HG03159 (cell line): Measurements from ENCODE around the gene STK40.

Source experiments
- ATAC-seq: cut with Tn5 transposase; IDR thresholded peaks from one replicate; pipeline ENCODE4 v1.9.1; 2021; ENCODE audit warnings: mild to moderate bottlenecking, moderate library complexity; ENCODE audit not compliant: unreplicated experiment

Gene STK40, protein sequence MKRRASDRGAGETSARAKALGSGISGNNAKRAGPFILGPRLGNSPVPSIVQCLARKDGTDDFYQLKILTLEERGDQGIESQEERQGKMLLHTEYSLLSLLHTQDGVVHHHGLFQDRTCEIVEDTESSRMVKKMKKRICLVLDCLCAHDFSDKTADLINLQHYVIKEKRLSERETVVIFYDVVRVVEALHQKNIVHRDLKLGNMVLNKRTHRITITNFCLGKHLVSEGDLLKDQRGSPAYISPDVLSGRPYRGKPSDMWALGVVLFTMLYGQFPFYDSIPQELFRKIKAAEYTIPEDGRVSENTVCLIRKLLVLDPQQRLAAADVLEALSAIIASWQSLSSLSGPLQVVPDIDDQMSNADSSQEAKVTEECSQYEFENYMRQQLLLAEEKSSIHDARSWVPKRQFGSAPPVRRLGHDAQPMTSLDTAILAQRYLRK

GRCh38 chr1:36385410-36386264 is at the start of gene STK40:
TSS of gene STK40 (minus strand) at chr1:36385924. CDS start at chr1:36361332, 24,592 bp downstream.
- peak; percentile 85 for ATAC-seq

- ATAC-seq = no peak
These were observed 47.4 kb upstream of the STK40 start for GRCh38 chr1:36433102-36433501.

GRCh38 chr1:36432616-36433015 is 46.9 kb upstream of the STK40 start:
- ATAC-seq = no peak

- no peak for ATAC-seq
These were observed 40.1 kb upstream of the STK40 start for GRCh38 chr1:36425791-36426190.

GRCh38 chr1:36421649-36422048 is 35.9 kb upstream of the STK40 start:
- no peak for ATAC-seq

- ATAC-seq = no peak
These were observed 35.2 kb upstream of the STK40 start for GRCh38 chr1:36420836-36421317.

- no peak for ATAC-seq
These were observed 34.7 kb upstream of the STK40 start for GRCh38 chr1:36420409-36420808.

DNA sequence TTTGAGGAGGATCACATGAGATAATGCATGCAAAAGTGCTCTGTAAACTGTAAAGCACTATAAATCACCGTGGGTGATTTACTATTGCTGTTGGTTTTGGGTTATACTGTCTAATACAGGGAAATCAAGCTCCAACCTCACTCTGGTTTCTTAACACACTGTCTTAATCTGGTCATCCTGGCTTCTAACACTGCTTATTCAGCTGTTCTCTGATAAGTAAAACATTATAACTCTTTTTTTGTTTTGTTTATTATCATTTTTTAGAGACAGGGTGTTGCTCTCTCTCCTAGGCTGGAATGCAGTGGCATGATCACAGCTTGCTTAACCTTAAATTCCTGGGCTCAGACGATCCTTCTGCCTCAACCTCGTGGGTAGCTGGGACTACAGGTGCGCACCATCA is 33.8 kb upstream of the STK40 start:
- no peak for ATAC-seq

GRCh38 chr1:36419140-36419539 is 33.4 kb upstream of the STK40 start:
- no peak for ATAC-seq

DNA sequence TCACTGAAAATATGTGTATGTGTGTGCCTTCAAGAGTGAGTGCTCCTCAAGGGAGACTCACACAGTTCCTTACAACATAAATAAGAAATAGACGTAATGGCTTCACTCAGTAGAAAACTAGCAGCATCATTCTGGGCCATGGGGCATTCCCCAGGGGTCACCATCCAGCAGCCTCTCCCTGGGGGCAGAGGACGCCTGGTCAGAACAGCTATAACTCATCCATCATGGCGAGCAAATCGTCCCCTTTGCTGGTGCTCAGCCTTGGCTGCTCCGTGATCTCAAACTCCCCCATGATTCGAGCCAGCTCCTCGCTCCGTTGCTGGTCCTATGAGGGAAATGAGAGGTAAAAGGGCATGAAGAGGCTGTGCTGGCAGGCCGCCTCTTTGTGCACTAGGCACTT is 32.2 kb upstream of the STK40 start:
- ATAC-seq = no peak

- no peak for ATAC-seq
These were observed 30.1 kb upstream of the STK40 start for GRCh38 chr1:36415661-36416326.

DNA sequence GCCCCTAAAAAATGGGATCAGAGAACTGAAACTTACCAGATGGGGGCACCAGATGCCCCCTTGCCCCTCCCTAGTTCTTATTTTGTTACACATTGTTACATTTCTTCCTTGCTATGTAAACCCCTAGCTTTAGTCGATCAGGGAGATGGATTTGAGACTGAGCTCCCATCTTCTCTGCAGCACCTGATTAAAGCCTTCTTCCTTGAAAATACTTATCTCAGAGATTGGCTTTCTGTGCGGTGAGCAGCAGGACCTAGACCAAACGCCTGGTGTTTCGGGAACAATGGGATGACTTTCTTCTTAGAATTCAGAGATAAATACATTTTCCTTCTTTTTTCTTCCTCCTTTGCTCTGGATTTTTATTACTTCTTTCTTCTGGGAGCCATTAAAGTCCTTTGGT is 28.7 kb upstream of the STK40 start:
- no peak for ATAC-seq

DNA sequence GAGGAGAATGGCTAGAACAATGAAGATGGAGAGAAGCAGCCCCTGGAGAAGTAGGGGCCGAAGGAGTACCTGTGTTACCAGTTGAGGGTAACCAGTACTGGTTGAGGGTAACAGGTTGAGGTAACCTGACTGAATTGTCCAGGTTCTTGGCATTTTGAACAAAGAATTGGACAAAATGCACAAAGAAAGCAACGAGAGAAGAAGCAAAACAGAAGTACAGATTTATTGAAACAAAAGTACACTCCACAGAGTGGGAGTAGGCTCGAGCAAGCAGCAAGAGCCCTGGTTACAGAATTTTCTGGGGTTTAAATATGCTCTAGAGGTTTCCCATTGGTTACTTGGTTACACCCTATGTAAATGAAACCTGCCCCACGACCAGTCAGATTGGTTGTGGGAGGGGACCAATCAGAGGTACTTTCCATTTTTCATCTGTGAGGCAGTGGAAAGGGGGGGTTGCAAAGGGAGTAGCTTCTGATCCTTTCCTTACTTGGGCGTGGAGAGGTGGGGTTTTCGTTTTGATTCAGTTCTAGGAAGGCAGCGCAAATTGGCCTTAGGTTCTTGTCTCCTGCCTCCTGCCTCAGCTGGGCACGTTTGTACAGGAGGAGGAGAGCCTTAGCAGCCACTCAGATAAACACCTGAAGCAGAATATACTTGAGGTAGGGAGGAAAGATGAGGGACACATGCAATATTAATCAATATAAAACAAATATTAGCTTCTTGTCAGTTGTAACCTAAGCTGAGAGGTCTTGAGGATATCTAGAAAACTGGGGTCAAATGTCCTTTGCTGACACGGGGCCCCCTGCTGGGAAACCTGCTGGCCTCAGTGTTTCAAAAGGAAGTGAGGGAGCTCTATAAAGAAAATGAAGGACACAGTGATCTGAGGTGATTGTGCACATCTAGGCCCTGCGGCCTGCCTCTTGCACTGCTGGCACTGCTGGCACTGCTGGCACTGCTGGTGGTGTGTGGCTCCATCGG is 26.2 kb upstream of the STK40 start:
- ATAC-seq = no peak

GRCh38 chr1:36408479-36408878 is 22.8 kb upstream of the STK40 start:
- no peak for ATAC-seq

DNA sequence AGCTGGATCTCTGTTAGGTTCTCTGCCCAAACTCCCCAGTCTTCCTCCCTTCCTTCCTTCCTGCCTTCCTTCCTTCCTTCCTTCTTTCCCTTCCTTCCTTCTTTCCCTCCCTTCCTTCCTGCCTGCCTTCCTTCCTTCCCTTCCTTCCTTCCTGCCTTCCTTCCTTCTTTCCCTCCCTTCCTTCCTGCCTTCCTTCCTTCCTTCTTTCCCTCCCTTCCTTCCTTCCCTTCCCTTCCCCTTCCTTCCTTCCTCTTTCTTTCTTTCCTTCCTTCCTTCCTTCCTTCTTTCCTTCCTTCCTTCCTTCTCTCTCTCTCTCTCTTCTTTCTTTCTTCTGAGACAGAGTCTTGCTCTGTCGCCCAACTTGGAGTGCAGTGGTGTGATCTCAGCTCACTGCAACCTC is 20.7 kb upstream of the STK40 start:
- no peak for ATAC-seq

GRCh38 chr1:36402504-36402890 is 16.8 kb upstream of the STK40 start:
- ATAC-seq = no peak

- ATAC-seq = no peak
These were observed 16.1 kb upstream of the STK40 start for GRCh38 chr1:36401602-36402503.

- peak; percentile 63 for ATAC-seq
These were observed 15.3 kb upstream of the STK40 start for GRCh38 chr1:36400825-36401601.

DNA sequence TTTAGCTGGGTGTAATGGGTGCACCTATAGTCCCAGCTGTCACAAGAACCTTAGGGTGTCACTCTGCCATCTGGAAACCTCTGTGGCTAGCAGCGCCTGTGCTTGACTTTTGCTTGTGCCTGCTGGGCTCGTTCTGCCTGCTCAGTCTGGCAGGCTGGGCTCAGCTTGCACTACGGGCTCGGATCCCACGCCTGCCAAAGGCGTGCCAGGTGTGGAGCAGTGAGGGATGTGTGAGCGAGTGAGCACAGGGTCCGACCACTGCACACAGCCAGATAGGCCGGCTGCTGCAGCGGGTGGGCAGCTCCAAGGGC is 14.7 kb upstream of the STK40 start:
- ATAC-seq = no peak
